K562 (cell line): Measurements from ENCODE around the gene SOHLH1. TPM values are rescaled to one million over a fixed set of nuclear protein-coding genes. Genes with fewer than 3 reads are reported as not detected.
A peak's percentile ranks its signal among the peaks of the same experiment; 100 is the strongest.

Source experiments
- ATAC-seq: fragments of 200-7000 bp; cut with Tn5 transposase; 3 replicates; pipeline ENCODE4 v1.9.1; 2020; ENCODE audit warnings: moderate library complexity
- BruUV-seq: library from RNA; stranded (reverse); fragments of 400-500 nt; replicated peaks from 2 replicates; lab custom pipeline; 2021; lab: Mats Ljungman, UMichigan
- CTCF ChIA-PET: fragments of 300-600 bp; formaldehyde crosslinking; extraction: SDS; loops from one replicate; lab custom pipeline; 2021; ENCODE audit warnings: low intra/inter-chr PET ratio; lab: Yijun Ruan, JAX
- POLR2A ChIA-PET: fragments of 300-600, 350-650 bp; sonication (Branson Sonifier 250); formaldehyde crosslinking; extraction: SDS; loops from one replicate; lab custom pipeline; 2021; ENCODE audit warnings: antibody characterized with exemption, inconsistent platforms; lab: Yijun Ruan, JAX
- DNase-seq, 4 experiments: peaks; one replicate each; pipeline versions ENCODE4 v3.0.0 to v3.0.0-alpha.2; 2011 to 2018; ENCODE audit warnings: low spot score in 3 of 4, mixed read lengths in 3 of 4; ENCODE audit errors: extremely low read depth in 1 of 4
- FAIRE-seq: peaks from 2 replicates; lab custom pipeline; 2011; peaks lifted over from hg19 to GRCh38; lab: Jason Lieb, UNC
- H2AFZ ChIP-seq: 2 replicates; pipeline ENCODE4 v1.6.0; 2011; ENCODE audit warnings: low read depth, low read length, control low read depth, inconsistent platforms
- H3K27ac ChIP-seq: fragments of 200-600 bp; 3 replicates; pipeline ENCODE4 v1.8.0; 2011; ENCODE audit warnings: low read depth, mild to moderate bottlenecking, control low read depth, inconsistent platforms, low read length, moderate library complexity, mixed read lengths; ENCODE audit errors: extremely low read depth
- H3K27me3 ChIP-seq, 2 experiments: fragments of 300-600 bp in 1 of 2; 2 replicates in 1 of 2; 3 replicates in 1 of 2; pipeline versions ENCODE4 v1.6.0 to v1.8.0; 2011; ENCODE audit warnings: inconsistent platforms in 2 of 2, low read length in 2 of 2, mild to moderate bottlenecking in 1 of 2, mixed read lengths in 1 of 2, moderate library complexity in 1 of 2; ENCODE audit not compliant: control insufficient read depth in 2 of 2, insufficient read depth in 2 of 2
- H3K36me3 ChIP-seq: fragments of 300-600 bp; 3 replicates; pipeline ENCODE4 v1.8.0; 2011; ENCODE audit warnings: mild to moderate bottlenecking, low read length, inconsistent platforms; ENCODE audit not compliant: control insufficient read depth, insufficient read depth
- H3K4me1 ChIP-seq, 2 experiments: fragments of 200-600 bp in 1 of 2; replicated peaks in 1 of 2; 2 replicates in 1 of 2; 3 replicates in 1 of 2; pipeline versions ENCODE4 v1.5.1 to v1.8.0; 2011; ENCODE audit warnings: inconsistent platforms in 2 of 2, low read length in 2 of 2, mild to moderate bottlenecking in 1 of 2, mixed read lengths in 1 of 2, moderate library complexity in 1 of 2; ENCODE audit not compliant: control insufficient read depth in 2 of 2, insufficient read depth in 2 of 2
- H3K4me2 ChIP-seq: 2 replicates; pipeline ENCODE4 v1.6.1; 2011; ENCODE audit warnings: low read length, control low read depth, inconsistent platforms, mixed read lengths; ENCODE audit not compliant: insufficient read depth
- H3K4me3 ChIP-seq: fragments of 200-600 bp; sonication (generic), shearing (Covaris generic); 2 replicates; pipeline ENCODE4 v1.5.1; 2016; ENCODE audit warnings: control low read depth, inconsistent platforms
- H3K79me2 ChIP-seq: fragments of 200-600 bp; 3 replicates; pipeline ENCODE4 v1.8.0; 2011; ENCODE audit warnings: low read length, inconsistent platforms; ENCODE audit not compliant: control insufficient read depth, insufficient read depth
- H3K9ac ChIP-seq, 2 experiments: 2 replicates each; pipeline versions ENCODE4 v1.6.0 to v1.6.1; 2011; ENCODE audit warnings: low read depth in 2 of 2, low read length in 2 of 2, control low read depth in 1 of 2, inconsistent platforms in 1 of 2, mild to moderate bottlenecking in 1 of 2, mixed read lengths in 1 of 2; ENCODE audit not compliant: insufficient read depth in 1 of 2
- H3K9me1 ChIP-seq: one replicate; pipeline ENCODE4 v1.6.0; 2011; ENCODE audit warnings: inconsistent platforms, mild to moderate bottlenecking, low read length, moderate library complexity; ENCODE audit not compliant: control insufficient read depth, insufficient read depth
- H3K9me3 ChIP-seq: replicated peaks from 2 replicates; pipeline ENCODE4 v1.5.1; 2011; ENCODE audit warnings: low read depth, low read length, inconsistent platforms; ENCODE audit not compliant: control insufficient read depth, insufficient read depth
- H4K20me1 ChIP-seq: replicated peaks from 2 replicates; pipeline ENCODE4 v1.6.1; 2011; ENCODE audit warnings: low read length, inconsistent platforms, mixed read lengths; ENCODE audit not compliant: control insufficient read depth, insufficient read depth
- BACH1 ChIP-seq: fragments of 200-800 bp; sonication (Bioruptor generic); IDR thresholded peaks from 2 replicates; pipeline ENCODE4 v1.6.1; 2016; ENCODE audit warnings: missing genetic modification characterization, missing compliant biosample characterization
- CBX1 ChIP-seq: sonication (generic); IDR thresholded peaks from 2 replicates; pipeline ENCODE4 v1.6.1; 2016; ENCODE audit warnings: antibody characterized with exemption, low read depth, mild to moderate bottlenecking
- CBX3 ChIP-seq, 2 experiments: IDR thresholded peaks; 1 replicate in 1 of 2; 2 replicates in 1 of 2; pipeline ENCODE4 v1.6.1; 2012; ENCODE audit warnings: inconsistent platforms in 2 of 2, low read length in 2 of 2, borderline replicate concordance in 1 of 2, control low read depth in 1 of 2
- CBX5 ChIP-seq: IDR thresholded peaks from 2 replicates; pipeline ENCODE4 v1.6.1; 2014; ENCODE audit warnings: low read depth, borderline replicate concordance
- SPI1 ChIP-seq: IDR thresholded peaks from 2 replicates; pipeline ENCODE4 v1.6.1; 2011; ENCODE audit warnings: low read depth, low read length, control low read depth, borderline replicate concordance
- TRIM28 ChIP-seq: fragments of 450-650 bp; IDR thresholded peaks from 2 replicates; pipeline ENCODE4 v1.6.1; 2017
- ZNF124 ChIP-seq: sonication (generic); formaldehyde crosslinking; IDR thresholded peaks from 2 replicates; pipeline ENCODE4 v1.8.1; 2022; ENCODE audit warnings: missing genetic modification reagents
- ZNF197 ChIP-seq: fragments of 200-800 bp; sonication (Bioruptor generic); IDR thresholded peaks from 2 replicates; pipeline ENCODE4 v1.6.1; 2016; ENCODE audit warnings: low read depth, missing genetic modification characterization, missing compliant biosample characterization
- ZNF561 ChIP-seq: fragments of 450-650 bp; formaldehyde crosslinking; conservative IDR thresholded peaks from 2 replicates; pipeline ENCODE4 v1.4.0; 2020; ENCODE audit warnings: mild to moderate bottlenecking, moderate library complexity
- WGBS: fragments of 100-300 bp; shearing (Covaris generic); methylation state at CpG from one replicate; pipeline ENCODE4 v1.1.6; 2016; ENCODE audit warnings: low coverage, mixed read lengths; ENCODE audit not compliant: insufficient coverage; ENCODE audit errors: missing lambda C conversion rate; 5-methylcytosine and 5-hydroxymethylcytosine counted together
- in situ Hi-C: fragments of 300-500 bp; cut with MboI; formaldehyde crosslinking; loops from 4 replicates; pipeline ENCODE4 v1.15.0; 2018; ENCODE audit warnings: inconsistent platforms, mixed read lengths
- intact Hi-C: fragments of 100-400 bp; cut with micrococcal nuclease; formaldehyde crosslinking; loops from 2 replicates; pipeline ENCODE4 v1.14.2; 2022
- polyA plus RNA-seq, 8 experiments: library from polyadenylated mRNA; depleted of rRNA in 4 of 8; stranded (reverse) in 5 of 8; unstranded in 3 of 8; fragments of >200 nt; fragmentation: Nextera tagmentation in 2 of 8; fragmentation: Illumina TruSeq in 1 of 8; extraction: Ambion mirVana in 2 of 8; extraction: Trizol in 1 of 8; gene quantifications; 2 replicates each; pipeline versions ENCODE4 v1.2.1 to v1.2.3, GENCODE V29; 2011 to 2014; ENCODE audit warnings: inconsistent platforms in 1 of 8, missing spikeins in 1 of 8
- total RNA-seq, 7 experiments: library from RNA; depleted of rRNA in 6 of 7; stranded (reverse); fragments of >200 nt in 6 of 7; fragmentation: Illumina TruSeq in 2 of 7; extraction: Trizol in 2 of 7; gene quantifications; 2 replicates each; pipeline versions ENCODE4 v1.2.1 to v1.2.3, GENCODE V29; 2011 to 2021; ENCODE audit warnings: low replicate concordance in 1 of 7
- TF ChIP-seq, protein P1 (sequence below): fragments of 450-650 bp; IDR thresholded peaks from 2 replicates; pipeline ENCODE4 v1.6.1; 2018; ENCODE audit warnings: mild to moderate bottlenecking, low read depth; ENCODE audit not compliant: partially characterized antibody

SOHLH1 gene
- total and polyA plus RNA-seq, 9 of the 15 experiments (the other 6 are each of a cell fraction or from before 2014, with no cell fraction given): 0.17 to 0.41 (median 0.29) TPM; not detected in 6

DNA sequence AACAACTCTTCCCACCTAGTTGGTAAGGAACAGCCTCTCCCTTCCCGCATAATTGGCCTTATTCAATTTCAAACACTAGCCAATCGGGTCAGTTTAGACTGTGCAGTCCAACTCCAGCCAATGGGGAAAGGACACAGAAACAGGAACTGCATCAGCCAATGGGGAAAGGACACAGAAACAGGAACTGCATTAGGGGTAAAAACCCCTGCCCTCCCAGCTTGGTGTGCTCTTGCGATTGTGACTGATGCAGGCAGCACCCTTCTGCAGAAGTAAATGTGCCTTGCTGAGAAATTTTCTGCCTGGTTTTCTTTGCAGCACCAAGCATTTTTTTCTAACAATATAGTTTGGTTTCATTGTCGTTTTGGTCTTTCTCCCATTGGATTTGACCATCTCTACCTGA lies 51.4 kb downstream of the SOHLH1 start:
- Histone ChIP-seq H4K20me1 (no peaks in the 10 kb centered on the region), H3K4me3 (no peak overlapping the region), H3K9me3 (peaks cover 10% of the 10 kb centered on the region), H2AFZ (no peak overlapping the region), H3K9me1 (no peaks in the 10 kb centered on the region), H3K36me3 (no peaks in the 10 kb centered on the region), H3K4me1 (no peaks in the 10 kb centered on the region), H3K27ac (no peak overlapping the region), H3K79me2 (no peaks in the 10 kb centered on the region), H3K27me3 (0 out of 5 replicates have a peak, but pooled peaks cover 0 to 3% of the 10 kb centered on the region in 2 experiments), H3K4me2 (no peak overlapping the region), H3K9ac (no peak overlapping the region)
- 1% methylated on average over 4 of the region's 4 CpGs for WGBS
- intact Hi-C loops: no loop called here
- no peak for DNase-seq
- in situ Hi-C loops: no loop called here
- ChIA-PET CTCF (no interaction called here), POLR2A (interaction anchor here (0.5 kb wide), 1 partner anchor 18 kb away, joined by 3 read pairs; no protein-coding TSS in a partner anchor)
- BruUV-seq: no TSS peak
- no peak for ATAC-seq
- FAIRE-seq: no peak
- TF ChIP-seq TRIM28 (peak; percentile 82), BACH1 (tag) (no peak), CBX3 (IDR thresholded peaks at IDR 0.05; ENCODE audit: borderline replicate concordance in 1 of 2, low read length in 2 of 2) (peak in 1 of 2 experiments; percentile 95; a peak in 2 of 3 replicates), ZNF197 (no peak), CBX5 (peak; percentile 92; the same call in 1 of the 2 replicates), ZNF124 (CRISPR knock-in tag) (no peak), SPI1 (peak; percentile 58; the same call in 1 of the 2 replicates), ZNF561 (0 out of 2 replicates have a peak, but pooled peaks have one; percentile 47), CBX1 (0 out of 2 replicates have a peak, but pooled peaks have one; percentile 21)
- TF ChIP-seq, protein P1, sequence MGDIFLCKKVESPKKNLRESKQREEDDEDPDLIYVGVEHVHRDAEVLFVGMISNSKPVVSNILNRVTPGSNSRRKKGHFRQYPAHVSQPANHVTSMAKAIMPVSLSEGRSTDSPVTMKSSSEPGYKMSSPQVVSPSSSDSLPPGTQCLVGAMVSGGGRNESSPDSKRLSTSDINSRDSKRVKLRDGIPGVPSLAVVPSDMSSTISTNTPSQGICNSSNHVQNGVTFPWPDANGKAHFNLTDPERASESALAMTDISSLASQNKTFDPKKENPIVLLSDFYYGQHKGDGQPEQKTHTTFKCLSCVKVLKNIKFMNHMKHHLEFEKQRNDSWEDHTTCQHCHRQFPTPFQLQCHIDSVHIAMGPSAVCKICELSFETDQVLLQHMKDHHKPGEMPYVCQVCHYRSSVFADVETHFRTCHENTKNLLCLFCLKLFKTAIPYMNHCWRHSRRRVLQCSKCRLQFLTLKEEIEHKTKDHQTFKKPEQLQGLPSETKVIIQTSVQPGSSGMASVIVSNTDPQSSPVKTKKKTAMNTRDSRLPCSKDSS: peak; percentile 93
